GM23338 (cell line): Measurements from ENCODE around the gene ZBTB20.

Experiments
- CREB1 ChIP-seq: fragments of 250-450 bp; sonication (Bioruptor Pico); IDR thresholded peaks from 2 replicates; pipeline ENCODE4 v1.5.0; 2020; ENCODE audit warnings: low read depth, mild to moderate bottlenecking, moderate library complexity
- EZH2 ChIP-seq: fragments of 200-600 bp; sonication (generic); IDR thresholded peaks from one replicate; pipeline ENCODE4 v1.8.0; 2017; ENCODE audit warnings: antibody characterized with exemption, mild to moderate bottlenecking, low read depth; ENCODE audit not compliant: unreplicated experiment
- EZH2phosphoT487 ChIP-seq: fragments of 200-600 bp; sonication (generic); IDR thresholded peaks from one replicate; pipeline ENCODE4 v1.8.1; 2018; ENCODE audit warnings: antibody characterized with exemption; ENCODE audit not compliant: unreplicated experiment
- JUNB ChIP-seq: IDR thresholded peaks from one replicate; pipeline ENCODE4 v1.6.1; 2016; ENCODE audit warnings: antibody characterized with exemption; ENCODE audit not compliant: unreplicated experiment
- NANOG ChIP-seq: IDR thresholded peaks from 2 replicates; pipeline ENCODE4 v1.6.1; 2016; ENCODE audit warnings: antibody characterized with exemption, borderline replicate concordance
- POLR2AphosphoS5 ChIP-seq: IDR thresholded peaks from 2 replicates; pipeline ENCODE4 v1.6.1; 2016; ENCODE audit warnings: antibody characterized with exemption, low read depth
- STAT1 ChIP-seq: IDR thresholded peaks from one replicate; pipeline ENCODE4 v1.6.1; 2016; ENCODE audit warnings: antibody characterized with exemption; ENCODE audit not compliant: unreplicated experiment
- ZNF114 ChIP-seq: fragments of 250-450 bp; sonication (Bioruptor Pico); IDR thresholded peaks from 2 replicates; pipeline ENCODE4 v1.5.0; 2020; ENCODE audit warnings: mild to moderate bottlenecking, moderate library complexity
- TF ChIP-seq, protein P1 (sequence below), 2 experiments: fragments of 200-600 bp in 1 of 2; sonication (generic) in 1 of 2; conservative IDR thresholded peaks; 2 replicates each; pipeline versions ENCODE4 v1.5.1 to v1.6.1; 2016 to 2017; ENCODE audit warnings: antibody characterized with exemption in 2 of 2, low read depth in 2 of 2, mild to moderate bottlenecking in 2 of 2, moderate library complexity in 1 of 2
- TF ChIP-seq, protein P2 (sequence below): IDR thresholded peaks from 2 replicates; pipeline ENCODE4 v1.6.1; 2016; ENCODE audit warnings: antibody characterized with exemption
- TF ChIP-seq, protein P3 (sequence below): IDR thresholded peaks from one replicate; pipeline ENCODE4 v1.6.1; 2018; ENCODE audit warnings: antibody characterized with exemption; ENCODE audit not compliant: unreplicated experiment
- TF ChIP-seq, protein P4 (sequence below): fragments of 250-450 bp; sonication (Bioruptor Pico); IDR thresholded peaks from 2 replicates; pipeline ENCODE4 v1.5.0; 2020; ENCODE audit warnings: mild to moderate bottlenecking, moderate library complexity

DNA sequence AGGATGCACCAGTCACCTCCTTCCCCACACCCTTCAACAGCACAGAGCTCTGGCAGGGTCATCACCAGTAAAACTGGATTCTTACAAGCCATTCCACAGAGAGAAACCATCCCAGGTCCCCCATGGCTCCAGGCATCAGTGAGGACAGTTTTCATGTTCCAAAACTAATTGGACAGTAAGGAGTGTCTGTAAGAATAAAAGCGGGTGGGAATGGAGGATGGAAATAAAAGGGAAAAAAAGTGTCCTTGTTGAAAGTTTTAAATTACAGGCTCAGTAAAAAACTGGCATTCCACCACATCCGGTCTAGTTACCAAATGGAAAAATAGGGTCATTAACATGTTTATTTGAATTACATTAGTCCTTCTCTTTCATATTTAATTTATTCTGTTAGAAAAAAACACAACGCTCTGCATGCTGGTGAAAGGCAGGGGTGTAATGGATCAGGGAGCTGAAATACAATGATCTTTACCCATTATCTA is 735.9 kb downstream of the ZBTB20 start:
- TF ChIP-seq, protein P1, sequence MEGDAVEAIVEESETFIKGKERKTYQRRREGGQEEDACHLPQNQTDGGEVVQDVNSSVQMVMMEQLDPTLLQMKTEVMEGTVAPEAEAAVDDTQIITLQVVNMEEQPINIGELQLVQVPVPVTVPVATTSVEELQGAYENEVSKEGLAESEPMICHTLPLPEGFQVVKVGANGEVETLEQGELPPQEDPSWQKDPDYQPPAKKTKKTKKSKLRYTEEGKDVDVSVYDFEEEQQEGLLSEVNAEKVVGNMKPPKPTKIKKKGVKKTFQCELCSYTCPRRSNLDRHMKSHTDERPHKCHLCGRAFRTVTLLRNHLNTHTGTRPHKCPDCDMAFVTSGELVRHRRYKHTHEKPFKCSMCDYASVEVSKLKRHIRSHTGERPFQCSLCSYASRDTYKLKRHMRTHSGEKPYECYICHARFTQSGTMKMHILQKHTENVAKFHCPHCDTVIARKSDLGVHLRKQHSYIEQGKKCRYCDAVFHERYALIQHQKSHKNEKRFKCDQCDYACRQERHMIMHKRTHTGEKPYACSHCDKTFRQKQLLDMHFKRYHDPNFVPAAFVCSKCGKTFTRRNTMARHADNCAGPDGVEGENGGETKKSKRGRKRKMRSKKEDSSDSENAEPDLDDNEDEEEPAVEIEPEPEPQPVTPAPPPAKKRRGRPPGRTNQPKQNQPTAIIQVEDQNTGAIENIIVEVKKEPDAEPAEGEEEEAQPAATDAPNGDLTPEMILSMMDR (conservative IDR thresholded peaks at IDR 0.05; ENCODE audit: low read depth in 2 of 2): no peak
- TF ChIP-seq EZH2 (no peak), POLR2AphosphoS5 (no peak), EZH2phosphoT487 (no peak), CREB1 (CRISPR knock-in tag) (no peak), ZNF114 (no peak), NANOG (0 out of 2 replicates have a peak, but pooled peaks have one; percentile 53), STAT1 (no peak), JUNB (no peak)
- TF ChIP-seq, protein P2, sequence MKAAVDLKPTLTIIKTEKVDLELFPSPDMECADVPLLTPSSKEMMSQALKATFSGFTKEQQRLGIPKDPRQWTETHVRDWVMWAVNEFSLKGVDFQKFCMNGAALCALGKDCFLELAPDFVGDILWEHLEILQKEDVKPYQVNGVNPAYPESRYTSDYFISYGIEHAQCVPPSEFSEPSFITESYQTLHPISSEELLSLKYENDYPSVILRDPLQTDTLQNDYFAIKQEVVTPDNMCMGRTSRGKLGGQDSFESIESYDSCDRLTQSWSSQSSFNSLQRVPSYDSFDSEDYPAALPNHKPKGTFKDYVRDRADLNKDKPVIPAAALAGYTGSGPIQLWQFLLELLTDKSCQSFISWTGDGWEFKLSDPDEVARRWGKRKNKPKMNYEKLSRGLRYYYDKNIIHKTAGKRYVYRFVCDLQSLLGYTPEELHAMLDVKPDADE: no peak
- TF ChIP-seq, protein P3, sequence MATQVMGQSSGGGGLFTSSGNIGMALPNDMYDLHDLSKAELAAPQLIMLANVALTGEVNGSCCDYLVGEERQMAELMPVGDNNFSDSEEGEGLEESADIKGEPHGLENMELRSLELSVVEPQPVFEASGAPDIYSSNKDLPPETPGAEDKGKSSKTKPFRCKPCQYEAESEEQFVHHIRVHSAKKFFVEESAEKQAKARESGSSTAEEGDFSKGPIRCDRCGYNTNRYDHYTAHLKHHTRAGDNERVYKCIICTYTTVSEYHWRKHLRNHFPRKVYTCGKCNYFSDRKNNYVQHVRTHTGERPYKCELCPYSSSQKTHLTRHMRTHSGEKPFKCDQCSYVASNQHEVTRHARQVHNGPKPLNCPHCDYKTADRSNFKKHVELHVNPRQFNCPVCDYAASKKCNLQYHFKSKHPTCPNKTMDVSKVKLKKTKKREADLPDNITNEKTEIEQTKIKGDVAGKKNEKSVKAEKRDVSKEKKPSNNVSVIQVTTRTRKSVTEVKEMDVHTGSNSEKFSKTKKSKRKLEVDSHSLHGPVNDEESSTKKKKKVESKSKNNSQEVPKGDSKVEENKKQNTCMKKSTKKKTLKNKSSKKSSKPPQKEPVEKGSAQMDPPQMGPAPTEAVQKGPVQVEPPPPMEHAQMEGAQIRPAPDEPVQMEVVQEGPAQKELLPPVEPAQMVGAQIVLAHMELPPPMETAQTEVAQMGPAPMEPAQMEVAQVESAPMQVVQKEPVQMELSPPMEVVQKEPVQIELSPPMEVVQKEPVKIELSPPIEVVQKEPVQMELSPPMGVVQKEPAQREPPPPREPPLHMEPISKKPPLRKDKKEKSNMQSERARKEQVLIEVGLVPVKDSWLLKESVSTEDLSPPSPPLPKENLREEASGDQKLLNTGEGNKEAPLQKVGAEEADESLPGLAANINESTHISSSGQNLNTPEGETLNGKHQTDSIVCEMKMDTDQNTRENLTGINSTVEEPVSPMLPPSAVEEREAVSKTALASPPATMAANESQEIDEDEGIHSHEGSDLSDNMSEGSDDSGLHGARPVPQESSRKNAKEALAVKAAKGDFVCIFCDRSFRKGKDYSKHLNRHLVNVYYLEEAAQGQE: no peak
- TF ChIP-seq, protein P4, sequence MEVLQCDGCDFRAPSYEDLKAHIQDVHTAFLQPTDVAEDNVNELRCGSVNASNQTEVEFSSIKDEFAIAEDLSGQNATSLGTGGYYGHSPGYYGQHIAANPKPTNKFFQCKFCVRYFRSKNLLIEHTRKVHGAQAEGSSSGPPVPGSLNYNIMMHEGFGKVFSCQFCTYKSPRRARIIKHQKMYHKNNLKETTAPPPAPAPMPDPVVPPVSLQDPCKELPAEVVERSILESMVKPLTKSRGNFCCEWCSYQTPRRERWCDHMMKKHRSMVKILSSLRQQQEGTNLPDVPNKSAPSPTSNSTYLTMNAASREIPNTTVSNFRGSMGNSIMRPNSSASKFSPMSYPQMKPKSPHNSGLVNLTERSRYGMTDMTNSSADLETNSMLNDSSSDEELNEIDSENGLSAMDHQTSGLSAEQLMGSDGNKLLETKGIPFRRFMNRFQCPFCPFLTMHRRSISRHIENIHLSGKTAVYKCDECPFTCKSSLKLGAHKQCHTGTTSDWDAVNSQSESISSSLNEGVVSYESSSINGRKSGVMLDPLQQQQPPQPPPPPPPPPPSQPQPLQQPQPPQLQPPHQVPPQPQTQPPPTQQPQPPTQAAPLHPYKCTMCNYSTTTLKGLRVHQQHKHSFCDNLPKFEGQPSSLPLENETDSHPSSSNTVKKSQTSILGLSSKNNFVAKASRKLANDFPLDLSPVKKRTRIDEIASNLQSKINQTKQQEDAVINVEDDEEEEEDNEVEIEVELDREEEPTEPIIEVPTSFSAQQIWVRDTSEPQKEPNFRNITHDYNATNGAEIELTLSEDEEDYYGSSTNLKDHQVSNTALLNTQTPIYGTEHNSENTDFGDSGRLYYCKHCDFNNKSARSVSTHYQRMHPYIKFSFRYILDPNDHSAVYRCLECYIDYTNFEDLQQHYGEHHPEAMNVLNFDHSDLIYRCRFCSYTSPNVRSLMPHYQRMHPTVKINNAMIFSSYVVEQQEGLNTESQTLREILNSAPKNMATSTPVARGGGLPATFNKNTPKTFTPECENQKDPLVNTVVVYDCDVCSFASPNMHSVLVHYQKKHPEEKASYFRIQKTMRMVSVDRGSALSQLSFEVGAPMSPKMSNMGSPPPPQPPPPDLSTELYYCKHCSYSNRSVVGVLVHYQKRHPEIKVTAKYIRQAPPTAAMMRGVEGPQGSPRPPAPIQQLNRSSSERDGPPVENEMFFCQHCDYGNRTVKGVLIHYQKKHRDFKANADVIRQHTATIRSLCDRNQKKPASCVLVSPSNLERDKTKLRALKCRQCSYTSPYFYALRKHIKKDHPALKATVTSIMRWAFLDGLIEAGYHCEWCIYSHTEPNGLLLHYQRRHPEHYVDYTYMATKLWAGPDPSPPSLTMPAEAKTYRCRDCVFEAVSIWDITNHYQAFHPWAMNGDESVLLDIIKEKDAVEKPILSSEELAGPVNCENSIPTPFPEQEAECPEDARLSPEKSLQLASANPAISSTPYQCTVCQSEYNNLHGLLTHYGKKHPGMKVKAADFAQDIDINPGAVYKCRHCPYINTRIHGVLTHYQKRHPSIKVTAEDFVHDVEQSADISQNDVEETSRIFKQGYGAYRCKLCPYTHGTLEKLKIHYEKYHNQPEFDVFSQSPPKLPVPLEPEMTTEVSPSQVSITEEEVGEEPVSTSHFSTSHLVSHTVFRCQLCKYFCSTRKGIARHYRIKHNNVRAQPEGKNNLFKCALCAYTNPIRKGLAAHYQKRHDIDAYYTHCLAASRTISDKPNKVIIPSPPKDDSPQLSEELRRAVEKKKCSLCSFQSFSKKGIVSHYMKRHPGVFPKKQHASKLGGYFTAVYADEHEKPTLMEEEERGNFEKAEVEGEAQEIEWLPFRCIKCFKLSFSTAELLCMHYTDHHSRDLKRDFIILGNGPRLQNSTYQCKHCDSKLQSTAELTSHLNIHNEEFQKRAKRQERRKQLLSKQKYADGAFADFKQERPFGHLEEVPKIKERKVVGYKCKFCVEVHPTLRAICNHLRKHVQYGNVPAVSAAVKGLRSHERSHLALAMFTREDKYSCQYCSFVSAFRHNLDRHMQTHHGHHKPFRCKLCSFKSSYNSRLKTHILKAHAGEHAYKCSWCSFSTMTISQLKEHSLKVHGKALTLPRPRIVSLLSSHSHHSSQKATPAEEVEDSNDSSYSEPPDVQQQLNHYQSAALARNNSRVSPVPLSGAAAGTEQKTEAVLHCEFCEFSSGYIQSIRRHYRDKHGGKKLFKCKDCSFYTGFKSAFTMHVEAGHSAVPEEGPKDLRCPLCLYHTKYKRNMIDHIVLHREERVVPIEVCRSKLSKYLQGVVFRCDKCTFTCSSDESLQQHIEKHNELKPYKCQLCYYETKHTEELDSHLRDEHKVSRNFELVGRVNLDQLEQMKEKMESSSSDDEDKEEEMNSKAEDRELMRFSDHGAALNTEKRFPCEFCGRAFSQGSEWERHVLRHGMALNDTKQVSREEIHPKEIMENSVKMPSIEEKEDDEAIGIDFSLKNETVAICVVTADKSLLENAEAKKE (CRISPR knock-in tag): peak; percentile 48; the same call in 1 of the 2 replicates
